ENCODE measurements around the gene ITPA.

Gene ITPA

GRCh38 chr20:3209257-3209945 is at the start of gene ITPA:
Gene ITPA (plus strand): TSS chr20:3209498. CDS start chr20:3209552, 54 bp downstream.
- no peak for DNase-seq (ENCODE audit: low read depth)

- DNase-seq (ENCODE audit: low read depth), result no peak
Measured at GRCh38 chr20:3160418-3160817, 48.9 kb upstream of the ITPA start.

GRCh38 chr20:3161316-3162079 is 47.8 kb upstream of the ITPA start:
- DNase-seq (ENCODE audit: low read depth), result no peak

- DNase-seq (ENCODE audit: low read depth), result no peak
Measured at GRCh38 chr20:3162080-3162611, 47.2 kb upstream of the ITPA start.

- DNase-seq (ENCODE audit: low read depth), result no peak
Measured at GRCh38 chr20:3163099-3164042, 45.9 kb upstream of the ITPA start.

- DNase-seq (ENCODE audit: low read depth), result no peak
Measured at GRCh38 chr20:3164043-3164762, 45.1 kb upstream of the ITPA start.

- no peak for DNase-seq (ENCODE audit: low read depth)
Measured at GRCh38 chr20:3164763-3165410, 44.4 kb upstream of the ITPA start.

- no peak for DNase-seq (ENCODE audit: low read depth)
Measured at GRCh38 chr20:3165473-3166337, 43.6 kb upstream of the ITPA start.

GRCh38 chr20:3166338-3166912 is 42.9 kb upstream of the ITPA start:
- DNase-seq (ENCODE audit: low read depth), result no peak

GRCh38 chr20:3166913-3167342 is 42.4 kb upstream of the ITPA start:
- no peak for DNase-seq (ENCODE audit: low read depth)

- no peak for DNase-seq (ENCODE audit: low read depth)
Measured at GRCh38 chr20:3167738-3168078, 41.6 kb upstream of the ITPA start.

GRCh38 chr20:3168079-3168828 is 41.0 kb upstream of the ITPA start:
- DNase-seq (ENCODE audit: low read depth), result no peak

- no peak for DNase-seq (ENCODE audit: low read depth)
Measured at GRCh38 chr20:3168829-3169590, 40.3 kb upstream of the ITPA start.

GRCh38 chr20:3171391-3172125 is 37.7 kb upstream of the ITPA start:
- no peak for DNase-seq (ENCODE audit: low read depth)

- DNase-seq (ENCODE audit: low read depth), result no peak
Measured at GRCh38 chr20:3172126-3172932, 37.0 kb upstream of the ITPA start.

GRCh38 chr20:3172933-3173609 is 36.2 kb upstream of the ITPA start, which contains the start of gene LZTS3:
Gene LZTS3 (minus strand): TSS chr20:3173549. CDS start chr20:3167163, 6,386 bp downstream.
- DNase-seq (ENCODE audit: low read depth), result no peak
